IPS DF 6.9 (cell line): ENCODE data around the gene PPP1R26.
"Not testable (repeated sequence)": the region's sequence is repeated elsewhere in the genome, so short reads cannot be mapped to it uniquely, and the experiment has no call there.

Experiments
- DNase-seq: peaks from one replicate; pipeline ENCODE4 v3.0.0-alpha.2; 2013; ENCODE audit warnings: low read depth, low spot score
- H3K27ac ChIP-seq: one replicate; pipeline ENCODE4 v1.5.1; 2013; ENCODE audit warnings: low read length, control low read depth
- H3K27me3 ChIP-seq: 2 replicates; pipeline ENCODE4 v1.6.1; 2013; ENCODE audit warnings: mild to moderate bottlenecking, low read length; ENCODE audit not compliant: control insufficient read depth, insufficient read depth
- H3K36me3 ChIP-seq: 2 replicates; pipeline ENCODE4 v1.6.1; 2013; ENCODE audit warnings: low read length; ENCODE audit not compliant: control insufficient read depth, insufficient read depth
- H3K4me1 ChIP-seq: 2 replicates; pipeline ENCODE4 v1.6.1; 2013; ENCODE audit warnings: low read length; ENCODE audit not compliant: control insufficient read depth, insufficient read depth
- H3K4me3 ChIP-seq: 2 replicates; pipeline ENCODE4 v1.5.1; 2013; ENCODE audit warnings: mild to moderate bottlenecking, low read length
- H3K9me3 ChIP-seq: 2 replicates; pipeline ENCODE4 v1.6.1; 2013; ENCODE audit warnings: low read length, inconsistent platforms; ENCODE audit not compliant: control insufficient read depth, insufficient read depth
- WGBS: extraction: QIAGEN DNeasy Blood & Tissue Kit; methylation state at CpG from one replicate; pipeline ENCODE4 v1.1.7; 2013; ENCODE audit warnings: mixed read lengths, missing lambda C conversion rate; ENCODE audit not compliant: insufficient read length, insufficient coverage; 5-methylcytosine and 5-hydroxymethylcytosine counted together

The PPP1R26 gene

GRCh38 chr9:135447126-135447525 is 32.5 kb upstream of the PPP1R26 start:
- WGBS = no CpG with 5 or more reads among the region's 12 CpGs
- H3K4me3 ChIP-seq = no peak overlapping the region
- H3K27ac ChIP-seq = no peak overlapping the region
- no peaks in the 10 kb centered on the region; the same call in 1 of the 2 replicates for H3K4me1 ChIP-seq
- DNase-seq = no peak
- no peaks in the 10 kb centered on the region for H3K9me3 ChIP-seq
- no peaks in the 10 kb centered on the region for H3K36me3 ChIP-seq
- no peaks in the 10 kb centered on the region for H3K27me3 ChIP-seq

GRCh38 chr9:135448663-135449100 is 30.9 kb upstream of the PPP1R26 start:
- Histone ChIP-seq H3K9me3 (no peaks in the 10 kb centered on the region), H3K4me1 (no peaks in the 10 kb centered on the region; the same call in 1 of the 2 replicates), H3K4me3 (no peak overlapping the region), H3K36me3 (no peaks in the 10 kb centered on the region), H3K27ac (no peak overlapping the region), H3K27me3 (no peaks in the 10 kb centered on the region)
- WGBS = no CpG with 5 or more reads among the region's 11 CpGs
- DNase-seq = no peak

DNA sequence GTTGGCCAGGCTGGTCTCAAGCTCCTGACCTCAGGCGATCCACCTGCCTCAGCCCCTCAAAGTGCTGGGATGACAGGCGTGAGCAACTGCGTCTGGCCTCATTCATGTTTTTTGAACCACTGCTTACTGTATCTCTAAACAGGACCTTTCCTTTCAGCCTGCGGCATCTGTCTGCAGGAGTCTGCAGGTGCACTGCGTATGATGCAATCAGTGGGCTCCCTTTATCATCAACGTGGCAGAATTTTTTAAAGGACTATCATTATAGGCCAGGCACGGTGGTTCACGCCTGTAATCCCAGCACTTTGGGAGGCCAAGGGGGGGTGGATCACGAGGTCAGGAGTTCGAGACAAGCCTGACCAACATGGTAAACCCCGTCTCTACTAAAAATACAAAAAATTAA is 30.1 kb upstream of the PPP1R26 start:
- DNase-seq, H3K36me3 ChIP-seq, H3K27me3 ChIP-seq, H3K9me3 ChIP-seq, H3K27ac ChIP-seq, H3K4me3 ChIP-seq, H3K4me1 ChIP-seq: not testable (repeated sequence)
- no CpG with 5 or more reads among the region's 11 CpGs for WGBS

DNA sequence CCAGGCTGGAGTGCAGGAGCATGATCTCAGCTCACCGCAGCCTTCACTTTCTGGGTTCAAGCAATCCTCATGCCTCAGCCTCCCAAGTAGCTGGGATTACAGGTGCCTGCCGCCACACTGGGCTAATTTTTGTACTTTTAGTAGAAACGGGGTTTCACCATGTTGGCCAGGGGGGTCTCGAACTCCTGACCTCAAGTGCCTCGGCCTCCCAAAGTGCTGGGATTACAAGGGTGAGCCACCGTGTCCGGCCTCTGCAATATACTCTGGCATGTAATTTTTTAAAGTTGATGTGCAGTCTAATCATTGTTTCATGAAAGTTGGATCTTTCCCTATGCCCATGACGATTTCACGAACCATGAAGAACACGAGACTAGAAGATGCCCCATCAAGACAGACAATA is 28.6 kb upstream of the PPP1R26 start:
- Histone ChIP-seq H3K4me1 (no peaks in the 10 kb centered on the region), H3K27me3 (peaks cover 1% of the 10 kb centered on the region; the same call in 1 of the 2 replicates), H3K36me3 (no peaks in the 10 kb centered on the region), H3K9me3 (no peaks in the 10 kb centered on the region), H3K27ac (no peak overlapping the region), H3K4me3 (no peak overlapping the region)
- no peak for DNase-seq
- no CpG with 5 or more reads among the region's 10 CpGs for WGBS

DNA sequence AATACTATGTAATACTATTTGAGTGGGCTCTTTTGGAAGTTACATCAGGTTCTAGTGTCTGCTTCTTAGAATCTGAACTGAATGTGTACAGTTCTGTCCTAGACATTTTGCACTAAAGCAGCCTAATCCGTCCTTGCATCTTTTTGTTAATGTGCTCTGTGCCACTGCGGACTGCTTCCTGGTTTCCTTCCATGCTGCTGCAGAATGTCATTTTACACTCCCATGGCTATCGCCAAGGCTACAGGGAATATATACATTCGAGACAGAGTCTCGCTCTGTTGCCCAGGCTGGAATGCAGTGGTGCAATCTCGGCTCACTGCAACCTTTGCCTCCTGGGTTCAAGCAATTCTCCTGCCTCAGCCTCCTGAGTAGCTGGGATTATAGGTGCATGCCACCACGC is 27.7 kb upstream of the PPP1R26 start:
- no CpG with 5 or more reads among the region's 7 CpGs for WGBS
- H3K4me3 ChIP-seq, H3K27me3 ChIP-seq, DNase-seq, H3K9me3 ChIP-seq, H3K27ac ChIP-seq, H3K36me3 ChIP-seq, H3K4me1 ChIP-seq: not testable (repeated sequence)

DNA sequence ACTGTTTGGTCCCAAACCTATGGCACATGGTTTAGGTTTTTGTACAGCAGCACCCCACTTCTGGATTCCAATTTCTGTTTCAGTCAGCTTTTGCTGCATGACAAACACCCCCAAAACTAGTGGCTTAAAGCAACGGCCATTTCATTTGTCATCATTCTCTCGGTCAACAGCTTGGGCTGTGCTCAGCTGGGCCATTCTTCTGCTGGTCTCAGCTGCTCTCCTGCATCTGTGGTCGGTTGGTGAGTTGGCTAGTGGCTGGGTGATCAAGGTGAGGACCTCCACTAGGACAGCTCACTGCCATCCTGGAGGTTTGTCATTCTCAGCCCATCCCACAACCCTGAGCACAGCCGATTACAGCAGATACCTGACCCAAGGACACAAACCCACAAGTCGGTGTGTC is 24.8 kb upstream of the PPP1R26 start:
- Histone ChIP-seq H3K9me3 (no peaks in the 10 kb centered on the region), H3K36me3 (no peaks in the 10 kb centered on the region), H3K27ac (no peak overlapping the region), H3K4me1 (no peaks in the 10 kb centered on the region), H3K27me3 (peaks cover 1% of the 10 kb centered on the region; the same call in 1 of the 2 replicates), H3K4me3 (no peak overlapping the region)
- no peak for DNase-seq
- no CpG with 5 or more reads among the region's 5 CpGs for WGBS

GRCh38 chr9:135455401-135456030 is 24.1 kb upstream of the PPP1R26 start:
- peaks cover 1% of the 10 kb centered on the region; the same call in 1 of the 2 replicates for H3K27me3 ChIP-seq
- H3K4me3 ChIP-seq = no peak overlapping the region
- H3K9me3 ChIP-seq = no peaks in the 10 kb centered on the region
- DNase-seq = no peak
- WGBS = no CpG with 5 or more reads among the region's 23 CpGs
- no peak overlapping the region for H3K27ac ChIP-seq
- H3K36me3 ChIP-seq = no peaks in the 10 kb centered on the region
- no peaks in the 10 kb centered on the region for H3K4me1 ChIP-seq

DNA sequence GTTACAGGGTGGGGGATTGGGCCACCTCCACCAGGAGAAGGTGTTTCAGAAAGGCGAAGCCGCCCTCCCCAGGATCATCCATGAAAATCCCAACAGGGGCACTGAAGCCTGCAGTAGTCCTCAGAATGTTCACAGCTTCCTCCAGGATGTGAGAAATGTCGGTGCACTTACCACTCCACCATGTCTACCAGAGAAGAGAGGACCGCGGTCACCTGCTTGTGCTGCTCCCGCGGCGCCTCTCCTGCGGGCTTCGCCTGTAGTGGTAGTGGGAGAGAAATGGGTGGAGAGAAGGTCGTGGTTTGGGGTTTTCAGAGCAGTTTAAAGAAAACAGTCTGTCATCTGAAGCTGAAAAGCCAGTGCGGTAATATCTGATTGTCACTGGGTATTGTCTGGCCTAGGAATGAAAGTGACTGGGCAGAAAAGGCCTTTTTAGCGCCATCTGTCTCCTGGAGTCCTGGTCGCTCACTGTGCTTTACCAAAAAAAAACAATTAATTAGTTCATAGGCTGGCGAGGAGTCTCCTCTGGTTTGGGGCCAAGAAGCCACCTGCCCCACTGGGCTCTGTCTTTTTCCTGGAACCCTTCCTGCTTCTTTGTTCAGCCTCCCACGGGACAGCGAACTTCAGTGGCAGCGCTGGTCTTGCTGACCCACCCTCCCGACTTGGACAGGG is 23.0 kb upstream of the PPP1R26 start:
- no peak for DNase-seq
- Histone ChIP-seq H3K9me3 (no peaks in the 10 kb centered on the region), H3K4me3 (no peak overlapping the region), H3K27me3 (peaks cover 1% of the 10 kb centered on the region; the same call in 1 of the 2 replicates), H3K27ac (no peak overlapping the region), H3K36me3 (no peaks in the 10 kb centered on the region), H3K4me1 (no peaks in the 10 kb centered on the region)
- no CpG with 5 or more reads among the region's 19 CpGs for WGBS

- WGBS = no CpG with 5 or more reads among the region's 5 CpGs
Measured at GRCh38 chr9:135458478-135458877, 21.1 kb upstream of the PPP1R26 start.

GRCh38 chr9:135461936-135462335 is 17.6 kb upstream of the PPP1R26 start:
- Histone ChIP-seq H3K9me3 (no peaks in the 10 kb centered on the region), H3K36me3 (no peaks in the 10 kb centered on the region), H3K4me1 (no peaks in the 10 kb centered on the region), H3K4me3 (no peak overlapping the region), H3K27ac (no peak overlapping the region), H3K27me3 (no peaks in the 10 kb centered on the region)
- WGBS = no CpG with 5 or more reads among the region's 11 CpGs
- DNase-seq = no peak

More at GRCh38 chr9:135458478-135458877, 21.1 kb upstream of the PPP1R26 start:
- H3K27me3 ChIP-seq, H3K4me3 ChIP-seq, DNase-seq, H3K36me3 ChIP-seq, H3K27ac ChIP-seq, H3K9me3 ChIP-seq, H3K4me1 ChIP-seq: not testable (repeated sequence)

DNA sequence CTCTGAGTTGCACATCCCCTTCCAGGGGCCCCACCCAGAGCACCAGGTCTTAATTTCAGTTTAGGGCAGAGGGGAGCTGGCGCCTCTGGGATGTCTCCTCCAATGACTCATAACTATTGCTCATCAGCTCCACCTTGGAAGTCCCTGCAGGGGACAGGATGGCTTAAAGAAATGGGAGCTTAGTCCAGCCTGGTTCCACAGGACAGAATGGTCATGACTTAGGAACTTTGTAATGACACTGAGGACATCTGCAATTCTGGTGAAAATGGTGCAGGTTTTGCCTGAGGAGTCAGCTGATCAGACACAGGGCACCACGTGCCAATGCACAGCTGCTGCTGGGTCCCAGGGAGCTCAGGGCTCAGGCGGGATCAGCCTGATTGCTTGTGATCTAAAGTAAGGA is 16.4 kb upstream of the PPP1R26 start:
- WGBS = no CpG with 5 or more reads among the region's 3 CpGs
- Histone ChIP-seq H3K36me3 (no peaks in the 10 kb centered on the region), H3K9me3 (no peaks in the 10 kb centered on the region), H3K4me1 (no peaks in the 10 kb centered on the region), H3K27me3 (no peaks in the 10 kb centered on the region), H3K27ac (no peak overlapping the region), H3K4me3 (no peak overlapping the region)
- DNase-seq = no peak
